Activated CD4-positive, alpha-beta T cell treated with anti-CD3 and anti-CD28 coated beads for 36 hours (primary cell): ENCODE measurements around the gene ERBB4. TPM values are rescaled to one million over a fixed set of nuclear protein-coding genes. Genes with fewer than 3 reads are reported as not detected.

Experiments
- ATAC-seq: fragments of 200-7000 bp; cut with Tn5 transposase; one replicate; pipeline ENCODE4 v1.10.0; 2021; ENCODE audit warnings: mild to moderate bottlenecking, moderate library complexity
- CTCF ChIA-PET: fragments of 350-600 bp; sonication (Branson Sonifier 250); formaldehyde crosslinking; loops from one replicate; lab custom pipeline; 2021; ENCODE audit warnings: antibody characterized with exemption; lab: Charles Lee
- POLR2A ChIA-PET: fragments of 350-600 bp; sonication (Branson Sonifier 250); formaldehyde crosslinking; loops from one replicate; lab custom pipeline; 2021; ENCODE audit warnings: antibody characterized with exemption, inconsistent platforms; lab: Charles Lee
- DNase-seq: peaks from one replicate; pipeline ENCODE4 v3.0.0-alpha.2; 2020
- H3K27ac Mint-ChIP-seq: one replicate; pipeline ENCODE4 v1.8.0; 2021; ENCODE audit warnings: mixed read lengths
- H3K27me3 Mint-ChIP-seq: one replicate; pipeline ENCODE4 v1.8.0; 2021; ENCODE audit warnings: mixed read lengths
- H3K36me3 Mint-ChIP-seq: one replicate; pipeline ENCODE4 v1.8.0; 2021; ENCODE audit warnings: low read depth, mixed read lengths
- H3K4me1 Mint-ChIP-seq: one replicate; pipeline ENCODE4 v1.8.0; 2021; ENCODE audit warnings: mixed read lengths
- H3K4me3 Mint-ChIP-seq: one replicate; pipeline ENCODE4 v1.8.0; 2021; ENCODE audit warnings: mild to moderate bottlenecking, moderate library complexity, mixed read lengths
- H3K9me3 Mint-ChIP-seq: one replicate; pipeline ENCODE4 v1.8.0; 2021; ENCODE audit warnings: low read depth, mixed read lengths
- intact Hi-C, 2 experiments: fragments of 100-400 bp; cut with DNase I in 1 of 2; cut with micrococcal nuclease in 1 of 2; formaldehyde crosslinking; loops; one replicate each; pipeline versions ENCODE4 v1.14.2 to v1.15.1; 2022 to 2024; cut with DNase I, micrococcal nuclease
- total RNA-seq, 2 experiments: library from RNA; stranded (reverse); gene quantifications; one replicate each; pipeline ENCODE4 v1.2.3, GENCODE V29; 2021

ERBB4 gene
- total RNA-seq, 2 experiments from 2014 or later: not detected

- no peaks in the 10 kb centered on the region for H3K36me3 Mint-ChIP-seq
- DNase-seq (no peak), ATAC-seq (no peak)
- H3K27ac Mint-ChIP-seq: no peak overlapping the region
- H3K4me1 Mint-ChIP-seq: no peaks in the 10 kb centered on the region
- CTCF ChIA-PET: no interaction called here
- no peaks in the 10 kb centered on the region for H3K9me3 Mint-ChIP-seq
- intact Hi-C loops: no loop called here
- H3K4me3 Mint-ChIP-seq: no peak overlapping the region
- POLR2A ChIA-PET: no interaction called here
- H3K27me3 Mint-ChIP-seq: no peaks in the 10 kb centered on the region
These were observed 220.0 kb downstream of the ERBB4 start for GRCh38 chr2:212318636-212319035.

- no peak for ATAC-seq
- intact Hi-C loops: no loop called here
- no peak overlapping the region for H3K4me3 Mint-ChIP-seq
- H3K4me1 Mint-ChIP-seq: no peaks in the 10 kb centered on the region
- CTCF ChIA-PET: no interaction called here
- DNase-seq: no peak
- H3K36me3 Mint-ChIP-seq: no peaks in the 10 kb centered on the region
- POLR2A ChIA-PET: no interaction called here
- no peaks in the 10 kb centered on the region for H3K27me3 Mint-ChIP-seq
- H3K9me3 Mint-ChIP-seq: no peaks in the 10 kb centered on the region
- no peak overlapping the region for H3K27ac Mint-ChIP-seq
These were observed 223.9 kb downstream of the ERBB4 start for GRCh38 chr2:212314680-212315079.

GRCh38 chr2:212311807-212312404 is 226.7 kb downstream of the ERBB4 start:
- no peaks in the 10 kb centered on the region for H3K9me3 Mint-ChIP-seq
- H3K4me3 Mint-ChIP-seq: no peak overlapping the region
- POLR2A ChIA-PET: no interaction called here
- no peak overlapping the region for H3K27ac Mint-ChIP-seq
- H3K27me3 Mint-ChIP-seq: no peaks in the 10 kb centered on the region
- CTCF ChIA-PET: no interaction called here
- no peak for ATAC-seq
- H3K4me1 Mint-ChIP-seq: no peaks in the 10 kb centered on the region
- no peak for DNase-seq
- intact Hi-C loops: no loop called here
- no peaks in the 10 kb centered on the region for H3K36me3 Mint-ChIP-seq

GRCh38 chr2:212299943-212300342 is 238.7 kb downstream of the ERBB4 start:
- Mint-ChIP-seq H3K4me1 (no peaks in the 10 kb centered on the region), H3K36me3 (no peaks in the 10 kb centered on the region), H3K27ac (no peak overlapping the region), H3K9me3 (no peaks in the 10 kb centered on the region), H3K4me3 (no peak overlapping the region), H3K27me3 (no peaks in the 10 kb centered on the region)
- ATAC-seq (no peak), DNase-seq (no peak)
- intact Hi-C loops: no loop called here
- ChIA-PET CTCF (no interaction called here), POLR2A (no interaction called here)

- Mint-ChIP-seq H3K27ac (no peak overlapping the region), H3K36me3 (no peaks in the 10 kb centered on the region), H3K4me3 (no peak overlapping the region), H3K4me1 (no peaks in the 10 kb centered on the region), H3K9me3 (no peaks in the 10 kb centered on the region), H3K27me3 (no peaks in the 10 kb centered on the region)
- intact Hi-C loops: no loop called here
- CTCF ChIA-PET: no interaction called here
- no peak for DNase-seq
- no peak for ATAC-seq
- POLR2A ChIA-PET: no interaction called here
These were observed 239.3 kb downstream of the ERBB4 start for GRCh38 chr2:212299333-212299732.

DNA sequence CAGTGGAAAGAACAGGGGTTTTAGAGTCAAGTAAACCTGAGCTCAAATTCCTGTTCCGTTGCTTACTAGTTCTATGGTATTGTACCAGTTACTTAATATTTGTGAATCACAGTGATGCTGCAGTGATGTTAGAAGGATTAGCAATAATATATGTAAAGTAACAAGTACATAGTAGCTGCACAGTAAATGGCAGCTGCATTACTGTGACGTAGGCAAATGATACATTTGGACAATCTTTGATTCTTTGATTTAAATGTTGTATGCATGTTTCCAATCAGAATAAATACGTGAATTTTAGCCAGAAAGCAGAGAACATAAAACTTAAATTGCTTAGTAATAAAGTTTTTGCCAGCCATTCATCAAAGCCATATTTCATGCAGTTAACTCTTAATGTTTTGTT is 243.0 kb downstream of the ERBB4 start:
- no peak for DNase-seq
- Mint-ChIP-seq H3K27me3 (no peaks in the 10 kb centered on the region), H3K9me3 (peaks cover under 1% of the 10 kb centered on the region), H3K4me1 (no peaks in the 10 kb centered on the region), H3K4me3 (no peak overlapping the region), H3K27ac (no peak overlapping the region), H3K36me3 (no peaks in the 10 kb centered on the region)
- POLR2A ChIA-PET: no interaction called here
- intact Hi-C loops: no loop called here
- CTCF ChIA-PET: no interaction called here
- ATAC-seq: no peak

- CTCF ChIA-PET: no interaction called here
- Mint-ChIP-seq H3K36me3 (no peaks in the 10 kb centered on the region), H3K27me3 (no peaks in the 10 kb centered on the region), H3K4me1 (no peaks in the 10 kb centered on the region), H3K27ac (no peak overlapping the region), H3K9me3 (peaks cover 3% of the 10 kb centered on the region), H3K4me3 (no peak overlapping the region)
- DNase-seq: no peak
- intact Hi-C loops: no loop called here
- POLR2A ChIA-PET: no interaction called here
- ATAC-seq: no peak
These were observed 243.8 kb downstream of the ERBB4 start for GRCh38 chr2:212294816-212295215.

GRCh38 chr2:212289301-212289700 is 249.3 kb downstream of the ERBB4 start:
- H3K4me3 Mint-ChIP-seq: no peak overlapping the region
- ATAC-seq (no peak), DNase-seq (no peak)
- ChIA-PET POLR2A (no interaction called here), CTCF (interaction anchor here (1.4 kb wide), 1 partner anchor 278 kb away, joined by 3 read pairs; no protein-coding TSS in a partner anchor)
- peaks cover 3% of the 10 kb centered on the region for H3K9me3 Mint-ChIP-seq
- no peaks in the 10 kb centered on the region for H3K36me3 Mint-ChIP-seq
- intact Hi-C loops: no loop called here
- H3K27me3 Mint-ChIP-seq: no peaks in the 10 kb centered on the region
- H3K27ac Mint-ChIP-seq: no peak overlapping the region
- no peaks in the 10 kb centered on the region for H3K4me1 Mint-ChIP-seq

GRCh38 chr2:212288308-212288707 is 250.3 kb downstream of the ERBB4 start:
- no peak for ATAC-seq
- H3K27me3 Mint-ChIP-seq: no peaks in the 10 kb centered on the region
- no peak overlapping the region for H3K27ac Mint-ChIP-seq
- H3K4me1 Mint-ChIP-seq: no peaks in the 10 kb centered on the region
- peaks cover 3% of the 10 kb centered on the region for H3K9me3 Mint-ChIP-seq
- intact Hi-C loops: no loop called here
- H3K4me3 Mint-ChIP-seq: no peak overlapping the region
- POLR2A ChIA-PET: no interaction called here
- CTCF ChIA-PET: no interaction called here
- DNase-seq: no peak
- H3K36me3 Mint-ChIP-seq: no peaks in the 10 kb centered on the region

GRCh38 chr2:212284166-212284565 is 254.4 kb downstream of the ERBB4 start:
- H3K36me3 Mint-ChIP-seq: no peaks in the 10 kb centered on the region
- ATAC-seq: no peak
- no peak overlapping the region for H3K27ac Mint-ChIP-seq
- CTCF ChIA-PET: interaction anchor here (1.2 kb wide), 1 partner anchor 105 kb away, joined by 5 read pairs; no protein-coding TSS in a partner anchor
- POLR2A ChIA-PET: no interaction called here
- no peaks in the 10 kb centered on the region for H3K27me3 Mint-ChIP-seq
- H3K4me3 Mint-ChIP-seq: no peak overlapping the region
- DNase-seq: no peak
- intact Hi-C loops: no loop called here
- H3K4me1 Mint-ChIP-seq: no peaks in the 10 kb centered on the region
- no peaks in the 10 kb centered on the region for H3K9me3 Mint-ChIP-seq

- intact Hi-C loops: no loop called here
- CTCF ChIA-PET: no interaction called here
- no peaks in the 10 kb centered on the region for H3K9me3 Mint-ChIP-seq
These were observed 255.8 kb downstream of the ERBB4 start for GRCh38 chr2:212282671-212283261.

GRCh38 chr2:212276813-212277212 is 261.8 kb downstream of the ERBB4 start:
- intact Hi-C loops: no loop called here
- H3K27ac Mint-ChIP-seq: no peak overlapping the region
- no peaks in the 10 kb centered on the region for H3K27me3 Mint-ChIP-seq
- ChIA-PET CTCF (no interaction called here), POLR2A (no interaction called here)
- H3K36me3 Mint-ChIP-seq: no peaks in the 10 kb centered on the region
- DNase-seq: no peak
- H3K4me3 Mint-ChIP-seq: no peak overlapping the region
- H3K4me1 Mint-ChIP-seq: no peaks in the 10 kb centered on the region
- ATAC-seq: no peak
- no peaks in the 10 kb centered on the region for H3K9me3 Mint-ChIP-seq

More at GRCh38 chr2:212282671-212283261, 255.8 kb downstream of the ERBB4 start:
- no peak overlapping the region for H3K4me3 Mint-ChIP-seq
- H3K27me3 Mint-ChIP-seq: no peaks in the 10 kb centered on the region
- no peak overlapping the region for H3K27ac Mint-ChIP-seq
- POLR2A ChIA-PET: no interaction called here
- ATAC-seq (no peak), DNase-seq (no peak)
- H3K36me3 Mint-ChIP-seq: no peaks in the 10 kb centered on the region
- no peaks in the 10 kb centered on the region for H3K4me1 Mint-ChIP-seq
